Keratinocyte (primary cell): ENCODE data around the gene DLG4. TPM values are rescaled to one million over a fixed set of nuclear protein-coding genes. Genes with fewer than 3 reads are reported as not detected.
A peak's percentile ranks its signal among the peaks of the same experiment; 100 is the strongest.

Experiments used
- DNase-seq: peaks from one replicate; pipeline ENCODE4 v3.0.0-alpha.2; 2011; ENCODE audit warnings: low read depth, missing footprints, low spot score
- FAIRE-seq: peaks from 2 replicates; lab custom pipeline; 2011; peaks lifted over from hg19 to GRCh38; lab: Jason Lieb, UNC
- H2AFZ ChIP-seq: 2 replicates; pipeline ENCODE4 v1.6.0; 2012; ENCODE audit warnings: low read length, control low read depth, inconsistent platforms; ENCODE audit not compliant: control insufficient read depth
- H3K27ac ChIP-seq: 2 replicates; pipeline ENCODE4 v1.5.1; 2011; ENCODE audit warnings: low read length; ENCODE audit not compliant: control insufficient read depth, insufficient read depth
- H3K27me3 ChIP-seq: 3 replicates; pipeline ENCODE4 v1.6.0; 2011; ENCODE audit warnings: low read length; ENCODE audit not compliant: control insufficient read depth, insufficient read depth; ENCODE audit errors: extremely low read depth
- H3K36me3 ChIP-seq, 2 experiments: 2 replicates in 1 of 2; 3 replicates in 1 of 2; pipeline ENCODE4 v1.5.1; 2011; ENCODE audit warnings: low read length in 2 of 2, mild to moderate bottlenecking in 1 of 2; ENCODE audit not compliant: control insufficient read depth in 2 of 2, insufficient read depth in 2 of 2; ENCODE audit errors: extremely low read depth in 1 of 2
- H3K4me1 ChIP-seq: 3 replicates; pipeline ENCODE4 v1.5.1; 2011; ENCODE audit warnings: low read length; ENCODE audit not compliant: control insufficient read depth, insufficient read depth; ENCODE audit errors: extremely low read depth
- H3K4me2 ChIP-seq: 3 replicates; pipeline ENCODE4 v1.6.0; 2011; ENCODE audit warnings: low read depth, low read length; ENCODE audit not compliant: control insufficient read depth, insufficient read depth; ENCODE audit errors: extremely low read depth
- H3K4me3 ChIP-seq, 3 experiments: fragments of 200-600 bp in 1 of 3; sonication (generic) in 1 of 3; 2 replicates in 2 of 3; 3 replicates in 1 of 3; pipeline ENCODE4 v1.5.1; 2011 to 2016; ENCODE audit warnings: low read length in 3 of 3, mild to moderate bottlenecking in 3 of 3, control low read depth in 2 of 3, inconsistent platforms in 1 of 3, low read depth in 1 of 3, mixed read lengths in 1 of 3, mixed run types in 1 of 3, moderate library complexity in 1 of 3; ENCODE audit not compliant: control insufficient read depth in 2 of 3, insufficient read depth in 2 of 3; ENCODE audit errors: extremely low read depth in 1 of 3
- H3K79me2 ChIP-seq: 2 replicates; pipeline ENCODE4 v1.6.0; 2012; ENCODE audit warnings: low read length; ENCODE audit not compliant: control insufficient read depth, insufficient read depth
- H3K9ac ChIP-seq: 3 replicates; pipeline ENCODE4 v1.6.0; 2011; ENCODE audit warnings: low read length; ENCODE audit not compliant: control insufficient read depth, insufficient read depth; ENCODE audit errors: extremely low read depth
- H3K9me1 ChIP-seq: 3 replicates; pipeline ENCODE4 v1.6.0; 2011; ENCODE audit warnings: low read length; ENCODE audit not compliant: control insufficient read depth, insufficient read depth; ENCODE audit errors: extremely low read depth
- H3K9me3 ChIP-seq: 2 replicates; pipeline ENCODE4 v1.5.1; 2012; ENCODE audit warnings: low read depth, low read length; ENCODE audit not compliant: control insufficient read depth
- H4K20me1 ChIP-seq: 3 replicates; pipeline ENCODE4 v1.6.0; 2011; ENCODE audit warnings: low read length; ENCODE audit not compliant: control insufficient read depth, insufficient read depth; ENCODE audit errors: extremely low read depth
- CTCF ChIP-seq, 3 experiments: IDR thresholded peaks in 1 of 3; conservative IDR thresholded peaks in 1 of 3; optimal IDR thresholded peaks in 1 of 3; 2 replicates in 2 of 3; 3 replicates in 1 of 3; pipeline versions ENCODE3 to v1.5.1; 2011; ENCODE audit warnings: low read length in 3 of 3, mild to moderate bottlenecking in 3 of 3, moderate library complexity in 2 of 3, control low read depth in 1 of 3, inconsistent platforms in 1 of 3; ENCODE audit not compliant: insufficient read depth in 2 of 3; ENCODE audit errors: extremely low read depth in 1 of 3
- EZH2 ChIP-seq: IDR thresholded peaks from one replicate; pipeline ENCODE4 v1.6.1; 2012; ENCODE audit warnings: inconsistent platforms, mild to moderate bottlenecking, low read length, moderate library complexity
- dilution Hi-C: fragments of 300-500 bp; cut with MboI; formaldehyde crosslinking; loops from one replicate; pipeline ENCODE4 v1.7.0; 2020; ENCODE audit warnings: low sequenced_read_pairs; ENCODE audit not compliant: extremely low pct_ligation_motif_present
- polyA plus RNA-seq, 5 experiments: library from polyadenylated mRNA; depleted of rRNA in 3 of 5; stranded (reverse) in 3 of 5; stranded (forward) in 1 of 5; unstranded in 1 of 5; fragments of >200 nt; gene quantifications; 1 replicate in 1 of 5; 2 replicates in 3 of 5; 3 replicates in 1 of 5; pipeline versions ENCODE4 v1.2.1 to v1.2.3, GENCODE V29; 2011 to 2012; ENCODE audit warnings: missing spikeins in 2 of 5, low read depth in 1 of 5, low replicate concordance in 1 of 5

The DLG4 gene
- polyA plus RNA-seq, 1 donor (not counting 4 experiments of a cell fraction or from before 2014, with no cell fraction given), result 4.5 TPM

GRCh38 chr17:7217113-7217987 lies 2.3 kb downstream of the DLG4 start:
- FAIRE-seq, result no peak
- peak overlapping the region; percentile 47 for H2AFZ ChIP-seq
- peak overlapping the region; percentile 39 for H3K9ac ChIP-seq
- TF ChIP-seq EZH2 (no peak), CTCF (optimal IDR thresholded peaks at IDR 0.05 in 1 of 3, IDR thresholded peaks at IDR 0.05 in 1 of 3, conservative IDR thresholded peaks at IDR 0.05 in 1 of 3; ENCODE audit: extremely low read depth in 1 of 3, insufficient read depth in 2 of 3, low read length in 3 of 3) (no peak)
- H3K27me3 ChIP-seq, result no peaks in the 10 kb centered on the region
- no peak for DNase-seq
- no peak overlapping the region for H3K27ac ChIP-seq
- no peaks in the 10 kb centered on the region for H3K9me3 ChIP-seq
- no peaks in the 10 kb centered on the region for H3K9me1 ChIP-seq
- H3K4me3 ChIP-seq, result peak overlapping the region; percentile 19 to 73 (median 35)
- H4K20me1 ChIP-seq, result peaks cover 6% of the 10 kb centered on the region
- H3K4me1 ChIP-seq, result peaks cover 40% of the 10 kb centered on the region
- dilution Hi-C loops, result no loop called here
- H3K36me3 ChIP-seq, result peaks cover 9 to 14% of the 10 kb centered on the region in 2 experiments
- peak overlapping the region; percentile 75 for H3K4me2 ChIP-seq
- H3K79me2 ChIP-seq, result peaks cover 13% of the 10 kb centered on the region

GRCh38 chr17:7216242-7217112 lies 3.2 kb downstream of the DLG4 start:
- H3K9ac ChIP-seq, result peak overlapping the region; percentile 39
- peaks cover 36% of the 10 kb centered on the region for H3K4me1 ChIP-seq
- dilution Hi-C loops, result no loop called here
- FAIRE-seq (no peak), DNase-seq (no peak)
- H3K27me3 ChIP-seq, result peaks cover 5% of the 10 kb centered on the region
- peak overlapping the region; percentile 35 to 73 (median 35) for H3K4me3 ChIP-seq
- peaks cover 3% of the 10 kb centered on the region for H4K20me1 ChIP-seq
- TF ChIP-seq EZH2 (no peak), CTCF (optimal IDR thresholded peaks at IDR 0.05 in 1 of 3, IDR thresholded peaks at IDR 0.05 in 1 of 3, conservative IDR thresholded peaks at IDR 0.05 in 1 of 3; ENCODE audit: extremely low read depth in 1 of 3, insufficient read depth in 2 of 3, low read length in 3 of 3) (no peak)
- H3K27ac ChIP-seq, result no peak overlapping the region
- H3K36me3 ChIP-seq, result peaks cover 4 to 5% of the 10 kb centered on the region in 2 experiments
- peak overlapping the region; percentile 75 for H3K4me2 ChIP-seq
- H3K9me1 ChIP-seq, result no peaks in the 10 kb centered on the region
- peaks cover 8% of the 10 kb centered on the region for H3K79me2 ChIP-seq
- H3K9me3 ChIP-seq, result no peaks in the 10 kb centered on the region
- no peak overlapping the region for H2AFZ ChIP-seq
